Caco-2 (cell line): Measurements from ENCODE around the gene PCGF1. TPM values are rescaled to one million over a fixed set of nuclear protein-coding genes. Genes with fewer than 3 reads are reported as not detected.

Source experiments
- BruUV-seq: library from RNA; stranded (reverse); fragments of 400-500 nt; replicated peaks from 2 replicates; lab custom pipeline; 2021; lab: Mats Ljungman, UMichigan
- CTCF ChIA-PET: fragments of 300-600 bp; sonication (Branson Sonifier 250); formaldehyde crosslinking; loops from one replicate; lab custom pipeline; 2022; ENCODE audit warnings: antibody characterized with exemption; lab: Charles Lee
- POLR2A ChIA-PET: fragments of 300-600 bp; sonication (Branson Sonifier 250); formaldehyde crosslinking; loops from one replicate; lab custom pipeline; 2022; ENCODE audit warnings: antibody characterized with exemption; lab: Charles Lee
- DNase-seq, 2 experiments: peaks; one replicate each; pipeline versions ENCODE4 v3.0.0 to v3.0.0-alpha.2; 2020 to 2022
- H3K27me3 ChIP-seq: replicated peaks from 2 replicates; pipeline ENCODE4 v1.6.0; 2011; ENCODE audit warnings: low read length; ENCODE audit not compliant: control insufficient read depth, insufficient read depth
- H3K36me3 ChIP-seq: 2 replicates; pipeline ENCODE4 v1.5.1; 2011; ENCODE audit warnings: low read length; ENCODE audit not compliant: control insufficient read depth, insufficient read depth
- H3K4me1 ChIP-seq: fragments of 250-450 bp; sonication (Bioruptor Pico); 2 replicates; pipeline ENCODE4 v1.5.1; 2020; ENCODE audit warnings: mild to moderate bottlenecking
- H3K4me3 ChIP-seq: 2 replicates; pipeline ENCODE4 v1.5.1; 2011; ENCODE audit warnings: low read depth, mild to moderate bottlenecking, control low read depth, low read length
- H3K9me3 ChIP-seq: fragments of 250-450 bp; sonication (Bioruptor Pico); 2 replicates; pipeline ENCODE4 v1.5.1; 2020; ENCODE audit warnings: mild to moderate bottlenecking, moderate library complexity
- H3K27ac Mint-ChIP-seq: one replicate; pipeline ENCODE4 v1.8.0; 2022; ENCODE audit warnings: mixed read lengths; ENCODE audit not compliant: unreplicated experiment
- H3K27me3 Mint-ChIP-seq: one replicate; pipeline ENCODE4 v1.8.0; 2022; ENCODE audit warnings: mixed read lengths; ENCODE audit not compliant: insufficient read depth, unreplicated experiment
- H3K36me3 Mint-ChIP-seq: one replicate; pipeline ENCODE4 v1.8.0; 2022; ENCODE audit warnings: mild to moderate bottlenecking, mixed read lengths; ENCODE audit not compliant: insufficient read depth, unreplicated experiment
- H3K4me1 Mint-ChIP-seq: one replicate; pipeline ENCODE4 v1.8.0; 2022; ENCODE audit warnings: low read depth, mixed read lengths; ENCODE audit not compliant: unreplicated experiment
- H3K4me3 Mint-ChIP-seq: one replicate; pipeline ENCODE4 v1.8.0; 2022; ENCODE audit warnings: mild to moderate bottlenecking, moderate library complexity, mixed read lengths; ENCODE audit not compliant: unreplicated experiment
- H3K9me3 Mint-ChIP-seq: one replicate; pipeline ENCODE4 v1.8.0; 2022; ENCODE audit warnings: mixed read lengths; ENCODE audit not compliant: unreplicated experiment
- intact Hi-C: fragments of 100-400 bp; cut with micrococcal nuclease; formaldehyde crosslinking; loops from one replicate; pipeline ENCODE4 v1.10.0; 2022; ENCODE audit not compliant: unreplicated experiment
- total RNA-seq: library from RNA; stranded (reverse); gene quantifications from 2 replicates; pipeline ENCODE4 v1.2.3, GENCODE V29; 2022
- TF ChIP-seq, protein P1 (sequence below), 2 experiments: fragments of 200-600 bp in 1 of 2; IDR thresholded peaks; 1 replicate in 1 of 2; 2 replicates in 1 of 2; pipeline versions ENCODE4 v1.5.1 to v1.8.0; 2011 to 2022; ENCODE audit warnings: antibody characterized with exemption in 1 of 2, control low read depth in 1 of 2, inconsistent platforms in 1 of 2, low read depth in 1 of 2, low read length in 1 of 2, mild to moderate bottlenecking in 1 of 2, moderate library complexity in 1 of 2; ENCODE audit not compliant: insufficient read depth in 1 of 2, severe bottlenecking in 1 of 2, unreplicated experiment in 1 of 2

The PCGF1 gene
- total RNA-seq, 1 experiment from 2014 or later: 29.7 TPM

DNA sequence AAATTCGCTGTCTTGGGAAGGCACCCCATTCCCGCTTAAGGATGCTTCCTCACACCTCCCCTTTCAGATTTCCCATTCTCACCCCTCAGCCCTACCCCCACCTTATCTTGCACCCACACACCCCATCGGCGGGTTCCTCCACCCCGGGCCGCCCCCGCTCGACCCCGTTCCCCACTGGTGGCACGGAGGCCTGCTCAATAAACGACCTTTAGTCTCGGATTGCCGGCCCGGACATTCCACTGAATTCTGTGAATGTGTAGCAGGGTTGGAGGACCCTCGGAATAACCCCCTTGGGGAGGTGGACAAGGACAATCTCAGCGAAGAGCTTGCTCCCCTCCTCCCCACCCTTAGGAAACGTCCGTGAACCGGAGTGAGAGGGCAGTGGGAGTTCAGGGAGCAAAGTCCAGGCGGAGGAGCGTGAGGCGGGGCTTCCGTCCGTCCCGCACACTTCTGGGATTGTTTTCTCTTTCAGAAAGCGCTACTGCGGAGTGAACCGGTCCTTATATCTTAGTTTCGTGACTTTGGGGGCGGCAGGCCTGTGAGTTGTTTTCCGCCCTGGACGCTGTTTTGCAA is 5.3 kb downstream of the PCGF1 start:
- H3K36me3 Mint-ChIP-seq: peaks cover 53% of the 10 kb centered on the region
- Histone ChIP-seq H3K4me1 (peaks cover 61% of the 10 kb centered on the region), H3K4me3 (peak overlapping the region; percentile 75), H3K9me3 (no peaks in the 10 kb centered on the region), H3K27me3 (no peaks in the 10 kb centered on the region), H3K36me3 (0 out of 2 replicates have a peak, but pooled peaks cover 2% of the 10 kb centered on the region)
- peak overlapping the region; percentile 94 for H3K4me3 Mint-ChIP-seq
- ChIA-PET CTCF (interaction anchor here (0.6 to 2.9 kb wide), 3 partner anchors 13 to 49 kb away, joined by 3 to 9 read pairs (median 8); partner anchors contain the start of genes CCDC142 and TTC31), POLR2A (interaction anchor here (1.0 to 5.2 kb wide), 5 partner anchors 13 to 31 kb away, joined by 3 to 17 read pairs (median 4); partner anchors contain the start of gene DQX1)
- no peaks in the 10 kb centered on the region for H3K27me3 Mint-ChIP-seq
- peak; percentile 72 to 81 for DNase-seq
- H3K4me1 Mint-ChIP-seq: peaks cover 33% of the 10 kb centered on the region
- TSS peak; percentile 9 for BruUV-seq
- H3K27ac Mint-ChIP-seq: peak overlapping the region; percentile 87
- TF ChIP-seq, protein P1, sequence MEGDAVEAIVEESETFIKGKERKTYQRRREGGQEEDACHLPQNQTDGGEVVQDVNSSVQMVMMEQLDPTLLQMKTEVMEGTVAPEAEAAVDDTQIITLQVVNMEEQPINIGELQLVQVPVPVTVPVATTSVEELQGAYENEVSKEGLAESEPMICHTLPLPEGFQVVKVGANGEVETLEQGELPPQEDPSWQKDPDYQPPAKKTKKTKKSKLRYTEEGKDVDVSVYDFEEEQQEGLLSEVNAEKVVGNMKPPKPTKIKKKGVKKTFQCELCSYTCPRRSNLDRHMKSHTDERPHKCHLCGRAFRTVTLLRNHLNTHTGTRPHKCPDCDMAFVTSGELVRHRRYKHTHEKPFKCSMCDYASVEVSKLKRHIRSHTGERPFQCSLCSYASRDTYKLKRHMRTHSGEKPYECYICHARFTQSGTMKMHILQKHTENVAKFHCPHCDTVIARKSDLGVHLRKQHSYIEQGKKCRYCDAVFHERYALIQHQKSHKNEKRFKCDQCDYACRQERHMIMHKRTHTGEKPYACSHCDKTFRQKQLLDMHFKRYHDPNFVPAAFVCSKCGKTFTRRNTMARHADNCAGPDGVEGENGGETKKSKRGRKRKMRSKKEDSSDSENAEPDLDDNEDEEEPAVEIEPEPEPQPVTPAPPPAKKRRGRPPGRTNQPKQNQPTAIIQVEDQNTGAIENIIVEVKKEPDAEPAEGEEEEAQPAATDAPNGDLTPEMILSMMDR (IDR thresholded peaks at IDR 0.05; ENCODE audit: insufficient read depth in 1 of 2, low read depth in 1 of 2, low read length in 1 of 2, severe bottlenecking in 1 of 2, unreplicated experiment in 1 of 2): no peak
- H3K9me3 Mint-ChIP-seq: no peaks in the 10 kb centered on the region
- intact Hi-C loops: loop anchor here (1.0 kb wide), 1 partner anchor 13 kb away; no protein-coding TSS in a partner anchor

DNA sequence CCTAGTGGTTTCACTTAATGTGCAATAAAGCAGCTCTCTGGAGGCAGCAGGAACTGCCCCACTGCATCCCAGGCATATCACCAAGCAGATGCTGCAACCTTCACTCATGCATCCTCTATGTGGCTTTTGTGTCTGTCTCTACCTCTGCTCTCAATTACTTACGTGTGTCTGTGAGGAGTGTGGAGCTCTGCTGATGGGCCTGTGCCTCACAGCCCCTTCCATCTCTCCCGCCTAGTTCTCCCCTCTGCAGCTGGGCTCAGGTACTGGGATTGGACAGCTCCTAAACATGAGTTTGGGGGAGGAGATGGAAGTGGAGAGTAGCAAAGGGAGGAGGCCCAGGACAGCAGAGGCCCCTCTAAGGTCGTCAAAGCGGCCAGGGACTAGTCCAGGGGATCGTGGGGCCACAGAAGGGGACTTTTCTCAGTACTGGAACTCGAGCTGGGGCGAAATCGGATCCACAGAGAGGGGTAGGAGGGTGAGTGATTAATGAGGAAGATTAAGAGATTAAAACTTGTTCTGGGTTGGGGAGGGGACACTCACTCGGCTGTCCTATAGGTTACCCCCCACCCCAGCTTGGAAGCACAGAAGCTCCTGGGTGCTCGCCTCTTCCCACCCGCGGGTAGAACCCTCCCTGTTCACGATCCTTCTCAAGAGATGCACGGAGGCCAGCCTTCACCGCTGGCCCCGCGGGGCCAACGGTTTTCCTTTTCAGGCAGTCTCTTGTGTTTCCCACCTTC is 6.0 kb downstream of the PCGF1 start:
- peak overlapping the region; percentile 87 for H3K27ac Mint-ChIP-seq
- CTCF ChIA-PET: interaction anchor here (0.6 to 2.9 kb wide), 3 partner anchors 12 to 48 kb away, joined by 3 to 9 read pairs (median 8); partner anchors contain the start of genes CCDC142 and TTC31
- intact Hi-C loops: loop anchor here (1.0 kb wide), 1 partner anchor 12 kb away; no protein-coding TSS in a partner anchor
- no peak for DNase-seq
- H3K36me3 Mint-ChIP-seq: peaks cover 52% of the 10 kb centered on the region
- Histone ChIP-seq H3K36me3 (peaks cover 3% of the 10 kb centered on the region; the same call in 1 of the 2 replicates), H3K4me3 (peak overlapping the region; percentile 75), H3K27me3 (no peaks in the 10 kb centered on the region), H3K4me1 (peaks cover 59% of the 10 kb centered on the region), H3K9me3 (no peaks in the 10 kb centered on the region)
- H3K27me3 Mint-ChIP-seq: no peaks in the 10 kb centered on the region
- H3K4me1 Mint-ChIP-seq: peaks cover 29% of the 10 kb centered on the region
- TF ChIP-seq, protein P1 (IDR thresholded peaks at IDR 0.05; ENCODE audit: insufficient read depth in 1 of 2, low read depth in 1 of 2, low read length in 1 of 2, severe bottlenecking in 1 of 2, unreplicated experiment in 1 of 2): no peak
- POLR2A ChIA-PET: interaction anchor here (0.9 to 5.2 kb wide), 5 partner anchors 12 to 43 kb away, joined by 3 to 17 read pairs (median 3); partner anchors contain the start of genes DQX1 and WBP1
- no peaks in the 10 kb centered on the region for H3K9me3 Mint-ChIP-seq
- no TSS peak for BruUV-seq
- H3K4me3 Mint-ChIP-seq: peak overlapping the region; percentile 94

DNA sequence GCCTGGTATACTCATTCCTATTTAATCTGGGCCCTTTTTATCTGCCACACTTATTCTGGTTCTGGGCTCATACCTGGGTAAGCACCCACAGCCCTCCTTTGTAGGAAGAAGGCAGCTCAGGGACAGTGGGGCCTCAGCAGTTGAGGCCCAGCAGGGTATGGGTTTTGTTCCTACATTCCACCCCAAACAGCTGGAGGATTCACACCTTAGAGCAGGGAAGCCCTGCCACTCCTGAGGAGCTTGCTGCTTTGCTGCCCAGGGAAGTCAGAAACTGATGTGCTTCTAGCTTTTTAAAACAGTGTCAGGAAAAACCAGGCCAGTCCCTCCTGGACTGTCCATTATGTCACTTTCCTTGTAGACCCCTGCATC is 6.9 kb downstream of the PCGF1 start:
- H3K4me1 Mint-ChIP-seq: peaks cover 26% of the 10 kb centered on the region
- ChIA-PET POLR2A (interaction anchor here (0.9 to 5.2 kb wide), 2 partner anchors 11 to 42 kb away, joined by 3 to 17 read pairs; partner anchors contain the start of gene WBP1), CTCF (interaction anchor here (0.7 kb wide), 1 partner anchor 35 kb away, joined by 3 read pairs; the partner anchor contains the start of gene MOGS)
- H3K36me3 Mint-ChIP-seq: peaks cover 48% of the 10 kb centered on the region
- no peak for DNase-seq
- Histone ChIP-seq H3K4me1 (peaks cover 50% of the 10 kb centered on the region), H3K9me3 (no peaks in the 10 kb centered on the region), H3K36me3 (peaks cover 3% of the 10 kb centered on the region; the same call in 1 of the 2 replicates), H3K27me3 (no peaks in the 10 kb centered on the region), H3K4me3 (no peak overlapping the region)
- no TSS peak for BruUV-seq
- H3K27me3 Mint-ChIP-seq: no peaks in the 10 kb centered on the region
- TF ChIP-seq, protein P1 (IDR thresholded peaks at IDR 0.05; ENCODE audit: insufficient read depth in 1 of 2, low read depth in 1 of 2, low read length in 1 of 2, severe bottlenecking in 1 of 2, unreplicated experiment in 1 of 2): no peak
- intact Hi-C loops: no loop called here
- H3K27ac Mint-ChIP-seq: no peak overlapping the region
- no peaks in the 10 kb centered on the region for H3K9me3 Mint-ChIP-seq
- peak overlapping the region; percentile 96 for H3K4me3 Mint-ChIP-seq
